Measurements from ENCODE around the gene PPP1R8.

GRCh38 chr1:27873671-27874384 is 43.2 kb downstream of the PPP1R8 start:
- TF ChIP-seq CTCF (IDR thresholded peaks at IDR 0.05) (no peak), POLR2AphosphoS5 (IDR thresholded peaks at IDR 0.05) (peak in 1 of 4 donors; percentile 49), POLR2A (IDR thresholded peaks at IDR 0.05) (no peak), EP300 (IDR thresholded peaks at IDR 0.05) (no peak)
